Rectal smooth muscle tissue (tissue), 1 donor: ENCODE results near the gene MUL1.
"Not testable (repeated sequence)": the region's sequence is repeated elsewhere in the genome, so short reads cannot be mapped to it uniquely, and the experiment has no call there.

ENCODE experiments used
- H3K27ac ChIP-seq: one replicate; pipeline ENCODE4 v1.7.0; 2013; ENCODE audit warnings: low read depth, low read length, inconsistent platforms
- H3K27me3 ChIP-seq: one replicate; pipeline ENCODE4 v1.7.0; 2013; ENCODE audit warnings: low read length; ENCODE audit not compliant: control insufficient read depth, insufficient read depth
- H3K36me3 ChIP-seq: one replicate; pipeline ENCODE4 v1.7.0; 2013; ENCODE audit warnings: low read length; ENCODE audit not compliant: control insufficient read depth, insufficient read depth
- H3K4me1 ChIP-seq: one replicate; pipeline ENCODE4 v1.7.0; 2013; ENCODE audit warnings: low read length; ENCODE audit not compliant: control insufficient read depth, insufficient read depth
- H3K4me3 ChIP-seq: one replicate; pipeline ENCODE4 v1.7.0; 2013; ENCODE audit warnings: low read length
- H3K9ac ChIP-seq: one replicate; pipeline ENCODE4 v1.7.0; 2013; ENCODE audit warnings: low read length

MUL1 gene

DNA sequence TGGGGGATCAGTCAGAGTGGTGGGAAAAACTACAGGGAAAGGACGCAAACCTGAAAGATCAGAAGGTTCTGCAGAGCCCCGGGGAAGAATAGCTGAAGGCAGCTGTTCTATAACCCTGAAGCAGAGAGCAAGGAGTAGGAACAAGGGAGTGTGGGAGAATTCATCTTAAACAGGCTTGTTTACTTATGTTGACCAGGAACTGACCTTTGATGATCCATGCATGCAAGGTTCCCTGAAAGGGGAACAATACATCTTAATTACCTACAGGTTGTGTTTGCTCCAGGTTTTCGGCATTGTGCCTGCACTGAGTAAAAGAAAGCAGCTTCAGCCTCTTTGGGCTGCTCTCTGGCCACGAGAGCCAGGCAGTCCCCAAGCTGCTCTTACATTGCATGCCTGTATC lies 25.7 kb upstream of the MUL1 start:
- H3K9ac ChIP-seq: no peak overlapping the region
- no peaks in the 10 kb centered on the region for H3K27me3 ChIP-seq
- no peak overlapping the region for H3K4me3 ChIP-seq
- no peak overlapping the region for H3K27ac ChIP-seq
- H3K4me1 ChIP-seq: no peaks in the 10 kb centered on the region
- no peaks in the 10 kb centered on the region for H3K36me3 ChIP-seq

DNA sequence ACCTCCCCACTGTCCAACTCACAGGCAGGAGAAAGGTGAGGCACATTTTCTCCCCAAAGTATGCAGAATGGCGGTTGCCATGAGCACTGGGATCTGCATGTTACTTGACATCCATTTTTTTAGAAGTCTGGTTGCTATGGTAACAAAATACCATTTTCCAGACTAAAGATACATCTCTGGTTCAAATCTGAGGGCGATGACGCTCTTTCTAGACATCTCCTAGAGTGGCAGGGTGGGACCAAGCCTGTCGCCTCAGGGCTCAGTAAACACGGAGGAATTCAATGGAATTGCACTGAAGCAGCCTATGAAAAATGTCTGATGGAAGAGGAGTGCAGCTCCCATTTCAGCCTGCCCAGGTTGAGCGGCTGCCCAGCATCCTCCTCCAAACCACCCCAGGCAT lies 22.9 kb upstream of the MUL1 start:
- H3K36me3 ChIP-seq: no peaks in the 10 kb centered on the region

GRCh38 chr1:20530306-20530705 lies 22.4 kb upstream of the MUL1 start:
- Histone ChIP-seq H3K27me3 (no peaks in the 10 kb centered on the region), H3K27ac (no peak overlapping the region), H3K9ac (no peak overlapping the region), H3K4me1 (no peaks in the 10 kb centered on the region), H3K36me3 (no peaks in the 10 kb centered on the region), H3K4me3 (no peak overlapping the region)

More for the DNA sequence above, 22.9 kb upstream of the MUL1 start:
- Histone ChIP-seq H3K9ac (no peak overlapping the region), H3K27ac (no peak overlapping the region), H3K27me3 (no peaks in the 10 kb centered on the region), H3K4me1 (no peaks in the 10 kb centered on the region), H3K4me3 (no peak overlapping the region)

- Histone ChIP-seq H3K27me3 (no peaks in the 10 kb centered on the region), H3K9ac (no peak overlapping the region), H3K4me1 (no peaks in the 10 kb centered on the region), H3K36me3 (no peaks in the 10 kb centered on the region), H3K27ac (no peak overlapping the region), H3K4me3 (no peak overlapping the region)
Observed at GRCh38 chr1:20528221-20528620, 20.3 kb upstream of the MUL1 start.

DNA sequence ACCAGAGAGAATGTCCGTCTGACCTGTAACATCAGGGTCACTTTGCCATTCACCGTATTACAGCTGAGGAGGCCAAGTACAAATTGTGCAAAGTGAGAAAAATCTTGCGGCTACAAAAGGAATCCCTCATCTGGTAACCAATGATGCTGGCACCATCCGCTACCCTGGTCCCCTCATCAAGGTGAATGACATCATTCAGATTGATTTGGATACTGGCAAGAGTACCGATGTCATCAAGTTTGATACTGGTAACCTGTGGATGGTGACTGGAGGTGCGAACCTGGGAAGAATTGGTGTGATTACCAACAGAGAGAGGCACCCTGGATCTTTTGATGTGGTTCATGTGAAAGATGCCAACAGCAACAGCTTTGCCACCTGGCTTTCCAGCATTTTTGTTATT lies 18.3 kb upstream of the MUL1 start:
- no peak overlapping the region for H3K9ac ChIP-seq
- H3K4me3 ChIP-seq: no peak overlapping the region
- H3K36me3 ChIP-seq: no peaks in the 10 kb centered on the region
- H3K27ac ChIP-seq: no peak overlapping the region
- peaks cover 4% of the 10 kb centered on the region for H3K27me3 ChIP-seq
- peaks cover 3% of the 10 kb centered on the region for H3K4me1 ChIP-seq

- Histone ChIP-seq H3K36me3 (no peaks in the 10 kb centered on the region), H3K4me1 (peaks cover 3% of the 10 kb centered on the region), H3K27ac (no peak overlapping the region), H3K27me3 (peaks cover 4% of the 10 kb centered on the region), H3K9ac (no peak overlapping the region), H3K4me3 (peak overlapping the region; percentile 24)
Observed at GRCh38 chr1:20521960-20522861, 14.3 kb upstream of the MUL1 start.

GRCh38 chr1:20519609-20520262 lies 11.8 kb upstream of the MUL1 start:
- H3K27ac ChIP-seq, H3K4me3 ChIP-seq, H3K36me3 ChIP-seq, H3K4me1 ChIP-seq, H3K9ac ChIP-seq, H3K27me3 ChIP-seq: not testable (repeated sequence)

GRCh38 chr1:20511518-20512428 lies 3.8 kb upstream of the MUL1 start:
- H3K4me3 ChIP-seq: no peak overlapping the region
- no peaks in the 10 kb centered on the region for H3K27me3 ChIP-seq
- H3K4me1 ChIP-seq: no peaks in the 10 kb centered on the region
- no peaks in the 10 kb centered on the region for H3K36me3 ChIP-seq
- no peak overlapping the region for H3K9ac ChIP-seq
- no peak overlapping the region for H3K27ac ChIP-seq

- Histone ChIP-seq H3K9ac (peak overlapping the region; percentile 64), H3K36me3 (peaks cover 5% of the 10 kb centered on the region), H3K27ac (peak overlapping the region; percentile 86), H3K4me1 (peaks cover 5% of the 10 kb centered on the region), H3K27me3 (no peaks in the 10 kb centered on the region), H3K4me3 (peak overlapping the region; percentile 99)
Observed at GRCh38 chr1:20508411-20508771, 440 bp upstream of the MUL1 start.

DNA sequence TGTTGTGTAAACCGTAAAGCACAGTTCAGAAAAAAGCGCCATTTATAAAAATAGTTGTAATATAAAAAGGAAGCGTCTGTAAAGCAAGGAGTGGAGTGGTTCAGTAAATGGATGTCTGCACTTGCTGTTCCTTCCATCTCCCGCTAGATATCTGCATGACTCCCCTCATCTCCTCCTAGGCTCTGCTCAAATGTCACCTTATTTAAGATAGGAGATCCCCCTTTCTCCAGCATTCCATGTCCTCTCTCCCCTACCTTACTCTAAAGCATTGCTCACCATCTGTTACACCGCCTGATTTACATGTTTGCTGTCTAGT lies 745 bp downstream of the MUL1 start:
- Histone ChIP-seq H3K36me3 (peaks cover 8% of the 10 kb centered on the region), H3K27me3 (no peaks in the 10 kb centered on the region), H3K9ac (peak overlapping the region; percentile 33), H3K4me3 (peak overlapping the region; percentile 99), H3K4me1 (peaks cover 5% of the 10 kb centered on the region), H3K27ac (peak overlapping the region; percentile 86)

DNA sequence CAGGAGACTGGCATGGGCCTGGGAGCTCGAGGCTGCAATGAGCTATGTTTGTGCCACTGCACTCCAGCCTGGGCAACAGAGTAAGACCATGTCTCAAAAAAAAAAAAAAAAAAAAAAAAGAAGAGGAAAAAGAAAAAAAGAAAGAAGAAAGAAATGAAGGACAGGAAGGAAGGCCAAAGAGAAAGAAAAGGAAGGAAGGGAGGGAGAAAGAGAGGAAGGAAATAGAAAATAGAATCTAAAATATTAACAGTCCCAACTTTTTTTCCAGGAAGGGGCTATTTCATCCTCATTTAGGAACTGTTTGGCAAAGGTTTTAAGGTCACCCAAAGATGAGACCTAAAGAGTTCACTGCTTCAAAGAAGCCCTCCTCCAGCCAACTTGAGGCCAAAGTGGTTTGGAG lies 2.5 kb downstream of the MUL1 start:
- H3K36me3 ChIP-seq: peaks cover 24% of the 10 kb centered on the region
- no peak overlapping the region for H3K9ac ChIP-seq
- no peak overlapping the region for H3K4me3 ChIP-seq
- H3K4me1 ChIP-seq: peaks cover 5% of the 10 kb centered on the region
- no peaks in the 10 kb centered on the region for H3K27me3 ChIP-seq
- H3K27ac ChIP-seq: no peak overlapping the region

DNA sequence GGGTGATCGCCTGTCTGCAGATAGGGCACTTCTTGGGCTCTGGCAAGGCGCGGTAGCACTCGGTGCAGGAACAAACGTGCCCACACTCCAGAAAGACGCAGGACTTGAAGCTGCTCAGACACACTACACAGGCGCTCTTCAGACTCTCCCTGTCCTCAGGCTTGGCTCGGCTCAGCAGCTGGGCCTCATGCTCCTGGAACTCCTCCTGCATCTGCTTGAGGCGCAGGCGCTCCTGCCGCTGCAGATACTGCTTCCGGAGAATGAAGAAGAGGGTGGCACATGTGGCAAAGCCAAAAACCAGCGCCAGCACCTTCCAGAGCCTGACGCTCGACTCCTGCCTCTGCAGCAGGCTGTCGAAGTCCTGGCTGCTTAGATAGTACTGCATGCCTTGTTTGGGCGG lies 7.2 kb downstream of the MUL1 start:
- no peaks in the 10 kb centered on the region for H3K27me3 ChIP-seq
- H3K9ac ChIP-seq: no peak overlapping the region
- H3K4me3 ChIP-seq: no peak overlapping the region
- no peaks in the 10 kb centered on the region for H3K4me1 ChIP-seq
- peaks cover 32% of the 10 kb centered on the region for H3K36me3 ChIP-seq
- no peak overlapping the region for H3K27ac ChIP-seq
